SH-SY5Y (cell line): Measurements from ENCODE around the gene CHST11.

Experiments used
- GATA2 ChIP-seq: IDR thresholded peaks from 2 replicates; pipeline ENCODE4 v1.6.1; 2011; ENCODE audit warnings: mild to moderate bottlenecking, low read depth, low read length
- GATA3 ChIP-seq: IDR thresholded peaks from 2 replicates; pipeline ENCODE4 v1.6.1; 2011; ENCODE audit warnings: low read depth, mild to moderate bottlenecking, low read length, moderate library complexity

DNA sequence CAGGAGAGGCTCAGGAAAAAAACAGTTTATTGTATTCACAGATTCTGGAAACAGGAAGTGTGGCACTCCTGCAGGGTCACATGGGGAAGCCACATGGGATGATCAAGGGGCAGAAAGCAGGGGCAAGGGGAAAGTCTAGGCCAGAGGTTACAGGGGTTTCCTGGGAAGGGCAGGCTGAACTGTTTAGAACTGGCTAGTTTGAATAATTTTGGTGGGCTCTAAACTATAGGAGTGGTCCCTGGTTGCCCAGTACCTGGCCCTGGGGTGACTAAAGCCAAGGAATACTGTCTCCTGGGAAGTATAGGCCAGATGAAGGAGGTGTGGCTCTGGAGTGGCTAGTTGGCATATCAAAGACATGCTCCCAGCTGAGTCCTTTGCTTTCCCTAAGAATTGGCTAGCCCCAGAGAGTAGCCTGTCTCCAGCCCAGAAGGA lies 332.1 kb downstream of the CHST11 start:
- TF ChIP-seq GATA2 (no peak), GATA3 (no peak)
